ENCODE results near the gene DOK6. TPM values are rescaled to one million over a fixed set of nuclear protein-coding genes. Genes with fewer than 3 reads are reported as not detected.

The DOK6 gene
- total and polyA plus RNA-seq, 2 donors (not counting 1 experiment from before 2014, with no cell fraction given), result not detected

DNA sequence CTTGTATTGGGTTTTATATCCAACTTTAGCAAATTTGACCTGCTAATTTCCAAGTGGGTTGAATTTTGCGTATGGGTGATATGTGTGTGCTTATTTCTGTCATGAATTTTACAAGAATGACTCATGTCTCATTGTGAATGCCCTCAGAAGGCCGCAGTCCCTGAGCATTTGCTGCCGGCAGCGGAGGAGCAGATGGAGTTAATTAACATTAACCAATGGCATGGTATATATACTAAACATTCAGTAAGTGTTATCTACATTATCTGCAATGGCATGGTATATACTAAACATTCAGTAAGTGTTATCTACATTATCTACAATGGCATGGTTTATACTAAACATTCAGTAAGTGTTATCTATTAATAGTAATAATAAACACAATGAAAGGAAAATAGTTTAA is 90.1 kb downstream of the DOK6 start:
- Histone ChIP-seq H3K36me3 (replicated peaks in 1 of 2; ENCODE audit: control extremely low read depth in 1 of 2, control insufficient read depth in 1 of 2, extremely low read depth in 1 of 2, insufficient read depth in 2 of 2, low read length in 1 of 2) (no peaks in the 10 kb centered on the region), H3K4me2 (replicated peaks; ENCODE audit: low read depth, low read length, poor library complexity, severe bottlenecking) (no peak overlapping the region), H3K79me2 (ENCODE audit: control insufficient read depth, insufficient read depth, low read length) (no peaks in the 10 kb centered on the region), H4K20me1 (ENCODE audit: control insufficient read depth, insufficient read depth, low read length, poor library complexity, severe bottlenecking) (no peaks in the 10 kb centered on the region), H2AFZ (ENCODE audit: insufficient read depth, low read depth, low read length, poor library complexity, severe bottlenecking) (no peak overlapping the region), H3K4me1 (ENCODE audit: control insufficient read depth in 2 of 2, insufficient read depth in 2 of 2, low read length in 2 of 2) (no peaks in the 10 kb centered on the region), H3K9ac (ENCODE audit: low read length) (no peak overlapping the region), H3K27ac (ENCODE audit: low read length in 2 of 2) (no peak overlapping the region), H3K4me3 (ENCODE audit: control extremely low read depth in 1 of 5, extremely low read depth in 1 of 5, insufficient read depth in 1 of 5, low read depth in 2 of 5, low read length in 4 of 5) (no peak overlapping the region), H3K9me3 (ENCODE audit: control extremely low read depth in 1 of 3, control insufficient read depth in 2 of 3, insufficient read depth in 1 of 3, low read length in 2 of 3) (peaks cover 0 to 12% (median 0%) of the 10 kb centered on the region in 3 donors), H3K27me3 (replicated peaks in 1 of 4; ENCODE audit: control extremely low read depth in 1 of 4, control insufficient read depth in 3 of 4, insufficient read depth in 4 of 4, low read length in 3 of 4) (no peaks in the 10 kb centered on the region)
- no CpG with 5 or more reads among the region's 4 CpGs for WGBS (ENCODE audit: insufficient coverage)
- CTCF ChIA-PET, result no interaction called here
- TF ChIP-seq CTCF (IDR thresholded peaks at IDR 0.05), result no peak
- TF ChIP-seq EZH2 (IDR thresholded peaks at IDR 0.05; ENCODE audit: borderline replicate concordance, insufficient read depth, low read depth, low read length, poor library complexity, severe bottlenecking), result no peak
- DNase-seq (no peak), ATAC-seq (ENCODE audit: low read depth) (no peak)
- Mint-ChIP-seq H3K27me3 (no peaks in the 10 kb centered on the region), H3K4me1 (no peaks in the 10 kb centered on the region), H3K27ac (no peak overlapping the region), H3K9me3 (ENCODE audit: insufficient read depth) (peaks cover 6% of the 10 kb centered on the region), H3K4me3 (no peak overlapping the region)
- intact Hi-C loops (cut with micrococcal nuclease), result no loop called here
- POLR2A ChIA-PET, result no interaction called here

DNA sequence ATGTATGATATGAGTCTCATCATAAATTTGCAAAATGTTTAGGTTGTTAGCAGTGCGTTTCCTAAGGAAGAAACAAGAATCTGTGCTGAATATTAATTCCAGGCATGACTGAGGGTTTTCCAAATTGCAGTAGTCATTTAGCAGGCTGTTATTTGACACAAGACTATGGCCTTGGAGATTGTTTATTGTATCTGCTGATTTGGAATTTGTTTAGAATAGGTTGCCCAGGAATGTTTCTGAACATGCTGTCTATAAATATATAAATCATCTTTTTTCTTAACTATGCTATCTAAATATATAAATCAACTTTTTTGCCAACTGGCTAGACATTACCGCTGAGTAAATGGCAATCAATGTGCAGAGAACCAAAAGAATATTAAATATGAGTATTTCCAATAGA is 90.9 kb downstream of the DOK6 start:
- no peak overlapping the region for H3K4me3 Mint-ChIP-seq
- Histone ChIP-seq H3K27me3 (replicated peaks in 1 of 4; ENCODE audit: control extremely low read depth in 1 of 4, control insufficient read depth in 3 of 4, insufficient read depth in 4 of 4, low read length in 3 of 4) (no peaks in the 10 kb centered on the region), H4K20me1 (ENCODE audit: control insufficient read depth, insufficient read depth, low read length, poor library complexity, severe bottlenecking) (no peaks in the 10 kb centered on the region), H3K9ac (ENCODE audit: low read length) (no peak overlapping the region), H3K9me3 (ENCODE audit: control extremely low read depth in 1 of 3, control insufficient read depth in 2 of 3, insufficient read depth in 1 of 3, low read length in 2 of 3) (peaks cover 0 to 17% (median 0%) of the 10 kb centered on the region in 3 donors), H3K4me2 (replicated peaks; ENCODE audit: low read depth, low read length, poor library complexity, severe bottlenecking) (no peak overlapping the region), H3K27ac (ENCODE audit: low read length in 2 of 2) (no peak overlapping the region), H3K4me1 (ENCODE audit: control insufficient read depth in 2 of 2, insufficient read depth in 2 of 2, low read length in 2 of 2) (no peaks in the 10 kb centered on the region), H3K36me3 (replicated peaks in 1 of 2; ENCODE audit: control extremely low read depth in 1 of 2, control insufficient read depth in 1 of 2, extremely low read depth in 1 of 2, insufficient read depth in 2 of 2, low read length in 1 of 2) (no peaks in the 10 kb centered on the region), H3K79me2 (ENCODE audit: control insufficient read depth, insufficient read depth, low read length) (no peaks in the 10 kb centered on the region), H3K4me3 (ENCODE audit: control extremely low read depth in 1 of 5, extremely low read depth in 1 of 5, insufficient read depth in 1 of 5, low read depth in 2 of 5, low read length in 4 of 5) (no peak overlapping the region), H2AFZ (ENCODE audit: insufficient read depth, low read depth, low read length, poor library complexity, severe bottlenecking) (no peak overlapping the region)
- peaks cover 6% of the 10 kb centered on the region for H3K9me3 Mint-ChIP-seq (ENCODE audit: insufficient read depth)
- ATAC-seq (ENCODE audit: low read depth) (no peak), DNase-seq (no peak)
- CTCF ChIA-PET, result no interaction called here
- POLR2A ChIA-PET, result no interaction called here
- no peak overlapping the region for H3K27ac Mint-ChIP-seq
- H3K4me1 Mint-ChIP-seq, result no peaks in the 10 kb centered on the region
- WGBS (ENCODE audit: insufficient coverage), result 100% methylated on average over 1 of the region's 2 CpGs
- TF ChIP-seq CTCF (IDR thresholded peaks at IDR 0.05) (no peak), EZH2 (IDR thresholded peaks at IDR 0.05; ENCODE audit: borderline replicate concordance, insufficient read depth, low read depth, low read length, poor library complexity, severe bottlenecking) (no peak)
- intact Hi-C loops (cut with micrococcal nuclease), result no loop called here
- no peaks in the 10 kb centered on the region for H3K27me3 Mint-ChIP-seq

Data from B cell (primary cell).